ENCODE data around the gene STAC.
"Not testable (repeated sequence)": the region's sequence is repeated elsewhere in the genome, so short reads cannot be mapped to it uniquely, and the experiment has no call there.

The STAC gene

DNA sequence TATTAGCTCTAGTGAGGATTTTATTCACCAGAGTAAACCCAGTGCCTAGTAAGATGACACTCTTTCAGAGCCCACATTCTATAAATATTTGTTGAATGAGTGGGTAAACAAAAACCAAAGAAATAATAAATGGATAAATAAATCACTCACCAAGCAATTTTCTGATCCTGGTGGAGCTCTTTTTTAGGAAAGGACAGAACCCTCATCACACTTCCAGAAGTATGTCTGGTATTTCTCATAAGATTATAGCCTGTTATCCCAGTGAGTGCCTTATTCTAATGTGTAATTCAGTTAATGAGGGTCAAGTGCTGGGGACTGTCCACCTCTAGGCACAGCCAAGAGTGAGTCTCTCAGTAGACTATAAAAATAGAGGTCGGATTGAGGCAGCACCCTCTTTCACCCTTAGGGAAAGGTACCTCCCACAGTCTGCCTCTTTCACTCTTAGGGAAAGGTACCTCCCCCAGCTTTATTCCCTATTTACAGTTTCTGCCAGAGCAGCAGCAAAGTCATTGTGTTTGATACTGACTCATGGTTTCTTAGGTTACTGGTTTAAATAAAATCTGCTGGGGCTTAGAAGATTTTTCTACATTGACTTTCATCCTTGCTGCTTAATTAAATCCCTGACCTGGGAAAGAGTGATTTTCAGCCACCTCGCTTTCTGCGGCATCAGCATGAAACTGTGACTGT, 145.0 kb downstream of the STAC start:
- DNase-seq, result no peak

GRCh38 chr3:36538136-36538749, 157.9 kb downstream of the STAC start:
- no peak for DNase-seq

GRCh38 chr3:36540888-36541518, 160.7 kb downstream of the STAC start:
- no peak for DNase-seq

DNA sequence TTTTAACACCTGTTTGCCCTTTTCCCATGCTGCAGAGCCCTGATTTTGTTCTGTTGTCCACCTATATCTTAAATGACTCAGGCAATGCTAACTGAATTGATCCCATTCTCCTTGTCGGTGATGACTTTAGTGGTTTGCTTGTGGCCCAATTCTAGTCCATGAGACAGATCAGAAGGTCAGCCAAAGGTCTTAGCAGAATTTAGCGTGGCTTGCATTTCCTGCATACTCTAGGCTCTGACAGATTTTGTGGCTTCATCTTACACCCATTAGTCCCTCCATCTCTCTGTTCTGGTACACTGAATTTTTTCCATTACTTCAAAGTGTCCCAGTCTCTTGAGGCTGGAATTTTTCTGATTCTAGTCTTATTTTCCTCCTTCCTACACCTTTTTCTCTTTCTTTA, 161.9 kb downstream of the STAC start:
- no peak for DNase-seq

GRCh38 chr3:36543276-36543997, 163.1 kb downstream of the STAC start:
- DNase-seq, result no peak

DNA sequence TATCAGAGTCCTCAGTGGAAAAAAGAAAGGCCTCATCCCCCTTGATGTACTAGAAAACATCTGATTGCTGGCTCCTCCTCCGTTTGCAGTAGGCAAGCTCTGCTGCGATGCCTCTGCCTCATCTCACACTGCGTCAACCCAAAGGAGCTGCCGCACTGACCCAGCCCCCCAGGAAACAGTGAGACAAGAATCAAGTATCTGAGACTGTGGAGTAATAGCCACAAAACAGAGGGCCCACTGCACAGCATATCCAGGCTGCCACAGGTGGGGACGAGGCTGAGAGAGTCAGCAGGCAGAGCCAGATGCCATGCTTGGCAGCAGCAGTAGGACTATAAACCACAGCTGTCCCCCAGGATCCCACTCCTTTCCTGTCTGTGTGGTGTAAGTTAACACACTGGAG, 165.9 kb downstream of the STAC start:
- no peak for DNase-seq

DNA sequence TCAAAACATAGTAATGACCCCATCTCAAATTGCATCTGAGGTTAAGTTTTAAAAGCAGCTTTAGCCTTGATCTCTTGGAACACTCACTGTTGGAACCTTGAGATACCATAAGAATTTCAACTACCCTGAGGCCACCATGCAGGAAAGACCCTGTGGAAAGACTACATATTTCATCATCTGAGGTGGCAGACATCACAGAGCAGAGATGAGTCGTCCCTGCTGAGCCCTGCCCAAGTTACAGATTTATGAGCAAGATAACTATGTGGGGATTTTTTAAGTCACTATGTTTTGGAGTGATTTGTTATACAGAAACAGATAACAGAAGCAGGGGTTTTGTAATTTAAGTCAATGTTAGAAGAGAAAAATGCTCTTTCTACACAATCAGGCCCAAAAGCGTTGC, 168.4 kb downstream of the STAC start:
- no peak for DNase-seq

- DNase-seq, result no peak
Observed at GRCh38 chr3:36557021-36557707, 176.9 kb downstream of the STAC start.

GRCh38 chr3:36557708-36558421, 177.6 kb downstream of the STAC start:
- DNase-seq, result no peak

- no peak for DNase-seq
Observed at GRCh38 chr3:36558961-36559360, 178.7 kb downstream of the STAC start.

GRCh38 chr3:36560685-36561084, 180.4 kb downstream of the STAC start:
- DNase-seq, result no peak

DNA sequence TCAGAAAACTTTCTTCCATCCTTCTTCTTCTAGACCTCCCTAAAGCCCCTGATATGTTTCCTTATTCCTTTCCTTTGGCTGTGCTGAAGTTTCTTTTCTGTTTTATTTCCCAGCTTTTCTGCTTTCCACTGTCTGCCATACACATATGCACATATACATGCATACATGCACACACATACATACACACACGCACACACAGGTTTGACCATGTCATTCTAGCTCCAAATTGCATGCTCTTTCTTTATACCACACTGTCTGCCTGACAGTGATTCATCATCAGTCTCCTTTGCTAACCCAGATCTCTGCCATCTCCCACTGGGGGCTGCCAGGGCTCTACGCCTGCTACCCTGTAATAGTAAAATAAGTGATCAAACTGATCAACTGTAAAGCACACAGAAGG, 181.3 kb downstream of the STAC start:
- DNase-seq, result no peak

GRCh38 chr3:36562945-36563344, 182.6 kb downstream of the STAC start:
- DNase-seq, result no peak

- no peak for DNase-seq
Observed at GRCh38 chr3:36575241-36575640, 194.9 kb downstream of the STAC start.

DNA sequence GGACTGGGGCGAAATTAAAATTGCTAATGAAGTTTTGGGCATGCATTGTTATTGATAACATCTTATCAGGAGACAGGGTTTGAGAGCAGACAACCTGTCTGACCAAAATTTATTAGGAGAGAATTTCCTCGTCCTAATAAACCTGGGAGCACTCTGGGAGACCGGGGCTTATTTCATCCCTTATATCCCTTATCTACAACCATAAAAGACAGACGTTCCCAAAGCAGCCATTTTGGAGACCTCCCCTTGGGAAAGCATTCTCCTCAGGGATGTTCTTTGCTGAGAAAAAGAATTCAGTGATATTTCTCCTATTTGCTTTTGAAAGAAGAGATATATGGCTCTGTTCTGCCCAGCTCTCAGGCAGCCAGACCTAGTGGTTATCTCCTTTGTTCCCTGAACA, 198.1 kb downstream of the STAC start:
- DNase-seq, result not testable (repeated sequence)

GRCh38 chr3:36579746-36580145, 199.4 kb downstream of the STAC start:
- no peak for DNase-seq

GRCh38 chr3:36580716-36581115, 200.4 kb downstream of the STAC start:
- DNase-seq, result no peak

GRCh38 chr3:36591959-36592358, 211.7 kb downstream of the STAC start:
- DNase-seq, result no peak

GRCh38 chr3:36595511-36595910, 215.2 kb downstream of the STAC start:
- no peak for DNase-seq

DNA sequence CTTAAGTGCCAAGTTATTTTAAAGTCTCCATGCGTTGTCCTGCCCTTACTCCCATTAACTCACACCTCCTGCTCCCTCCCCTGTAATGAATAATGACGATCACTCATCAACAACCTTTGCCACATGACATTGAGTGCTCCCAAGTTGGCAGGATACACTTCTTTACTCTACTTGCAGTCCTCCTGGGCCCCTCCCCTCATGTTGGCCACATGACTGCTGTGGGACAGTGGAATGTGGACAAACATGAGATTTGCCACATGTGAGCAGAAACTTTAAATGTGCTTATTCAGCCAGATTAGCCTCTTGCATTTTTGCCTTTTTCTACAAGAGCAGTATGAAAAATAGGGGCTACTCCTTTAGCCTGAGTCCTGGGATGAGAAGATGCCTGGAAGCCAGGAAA, 216.1 kb downstream of the STAC start:
- DNase-seq, result no peak

- no peak for DNase-seq
Observed at GRCh38 chr3:36597422-36597821, 217.1 kb downstream of the STAC start.

Measured in CD4-positive, alpha-beta T cell treated with Interleukin-15 for 1 hour (primary cell).